ENCODE measurements around the gene KLHL22.
"Not testable (repeated sequence)": the region's sequence is repeated elsewhere in the genome, so short reads cannot be mapped to it uniquely, and the experiment has no call there.

The KLHL22 gene

DNA sequence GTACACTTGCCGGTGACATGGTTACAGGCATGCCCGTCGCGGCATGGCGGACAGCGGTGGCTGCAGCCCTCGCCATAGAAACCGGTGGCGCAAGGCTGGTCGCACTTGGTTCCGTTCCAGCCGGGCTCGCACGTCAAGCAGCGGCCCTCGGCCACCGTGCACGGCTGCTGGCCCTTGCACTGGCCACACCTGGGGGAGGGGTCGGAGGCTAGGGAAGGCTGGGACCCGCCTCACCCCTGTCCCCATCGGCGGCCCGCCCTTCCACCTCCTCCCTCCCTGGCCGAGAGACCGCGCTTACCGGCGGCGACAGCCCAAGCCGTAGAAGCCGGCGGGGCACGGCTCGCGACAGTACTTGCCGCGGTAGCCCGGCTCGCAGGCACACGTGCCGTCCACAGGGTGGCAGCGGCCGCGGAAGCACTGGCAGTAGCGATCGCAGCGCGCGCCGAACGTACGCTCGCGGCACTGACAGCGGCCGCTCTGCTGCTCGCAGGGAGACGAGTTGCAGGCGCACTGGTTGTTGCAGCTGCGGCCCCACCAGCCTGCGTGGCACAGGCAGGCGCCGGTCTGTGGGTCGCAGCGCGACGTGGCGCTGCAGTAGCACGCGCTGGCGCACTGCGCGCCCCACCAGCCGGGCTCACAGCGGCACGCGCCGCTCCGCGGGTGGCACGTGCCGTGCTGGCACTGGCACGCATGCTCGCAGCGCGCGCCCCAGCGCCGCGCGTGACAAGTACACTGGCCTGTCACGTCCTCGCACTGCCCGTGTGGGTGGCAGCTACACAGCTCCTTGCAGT, 64.7 kb downstream of the KLHL22 start:
- DNase-seq, result peak; percentile 59

DNA sequence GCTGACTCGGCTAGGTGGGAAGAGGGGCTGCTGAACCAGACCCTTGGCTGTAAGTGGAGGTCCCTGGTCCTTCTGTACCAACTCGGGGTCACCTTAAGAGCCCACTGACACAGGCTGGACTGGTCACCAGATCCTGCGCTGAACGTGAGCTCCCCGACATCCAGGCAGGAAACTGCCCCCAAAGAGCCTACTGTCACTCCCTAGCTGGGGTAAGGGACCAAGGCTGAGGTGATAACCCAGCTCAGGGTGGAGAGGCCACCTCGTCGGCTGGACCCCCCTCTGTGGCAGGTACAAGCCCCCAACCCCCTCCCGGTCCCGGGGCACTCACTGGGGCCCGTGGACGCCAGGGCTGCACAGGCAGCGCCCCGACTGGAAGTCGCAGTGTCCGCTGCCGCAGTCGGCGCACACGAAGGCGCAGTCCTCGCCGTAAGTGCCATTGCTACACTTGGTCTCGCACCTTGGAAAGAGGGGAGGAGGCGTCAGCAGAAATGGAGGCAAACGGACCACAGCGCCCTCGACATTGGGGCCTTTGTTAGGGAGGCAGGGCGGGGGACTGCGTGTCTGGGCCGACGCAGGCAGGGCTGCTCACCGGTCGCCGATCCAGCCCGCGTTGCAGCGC, 65.4 kb downstream of the KLHL22 start:
- DNase-seq, result no peak

DNA sequence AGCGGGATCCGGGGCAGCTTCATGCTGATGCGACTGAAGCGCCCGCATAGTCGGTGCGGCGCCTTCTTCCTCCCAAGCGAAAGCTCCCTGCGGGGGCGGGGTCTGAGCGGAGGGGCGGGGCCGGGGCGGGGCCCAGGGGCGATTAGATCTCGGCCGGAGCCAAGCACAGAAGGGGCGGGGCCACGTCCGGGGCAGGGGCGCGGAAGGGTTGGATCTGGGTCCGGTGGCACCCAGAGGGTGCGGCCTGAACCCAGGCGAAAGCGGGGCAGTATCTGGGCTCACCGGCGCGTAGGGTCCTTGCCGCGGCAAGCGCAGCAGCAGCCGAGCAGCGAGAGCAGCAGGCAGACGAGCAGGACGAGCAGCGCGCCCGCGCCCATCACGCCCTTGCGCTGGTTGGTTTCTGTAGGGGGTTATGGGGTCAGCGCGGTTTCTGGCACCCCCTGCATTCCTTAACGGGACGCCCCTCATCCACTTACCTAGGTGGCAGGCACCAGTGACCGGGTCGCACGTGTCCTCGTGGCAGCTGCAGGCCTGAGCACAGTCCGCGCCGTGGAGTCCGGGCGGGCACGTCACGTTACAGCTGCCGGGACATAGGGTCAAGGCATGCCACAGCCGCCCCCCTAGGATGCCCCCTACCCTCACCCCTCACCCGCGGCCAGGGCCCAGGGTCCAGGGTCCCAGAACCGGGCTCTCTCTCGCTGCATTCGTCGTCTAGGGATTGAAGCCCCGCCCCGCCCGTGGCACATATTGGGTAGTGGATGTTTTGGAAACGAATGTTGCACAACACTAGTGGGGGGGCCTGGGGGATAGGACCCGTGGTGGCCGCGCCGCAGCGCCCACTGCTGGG, 66.1 kb downstream of the KLHL22 start:
- peak; percentile 81 for DNase-seq

DNA sequence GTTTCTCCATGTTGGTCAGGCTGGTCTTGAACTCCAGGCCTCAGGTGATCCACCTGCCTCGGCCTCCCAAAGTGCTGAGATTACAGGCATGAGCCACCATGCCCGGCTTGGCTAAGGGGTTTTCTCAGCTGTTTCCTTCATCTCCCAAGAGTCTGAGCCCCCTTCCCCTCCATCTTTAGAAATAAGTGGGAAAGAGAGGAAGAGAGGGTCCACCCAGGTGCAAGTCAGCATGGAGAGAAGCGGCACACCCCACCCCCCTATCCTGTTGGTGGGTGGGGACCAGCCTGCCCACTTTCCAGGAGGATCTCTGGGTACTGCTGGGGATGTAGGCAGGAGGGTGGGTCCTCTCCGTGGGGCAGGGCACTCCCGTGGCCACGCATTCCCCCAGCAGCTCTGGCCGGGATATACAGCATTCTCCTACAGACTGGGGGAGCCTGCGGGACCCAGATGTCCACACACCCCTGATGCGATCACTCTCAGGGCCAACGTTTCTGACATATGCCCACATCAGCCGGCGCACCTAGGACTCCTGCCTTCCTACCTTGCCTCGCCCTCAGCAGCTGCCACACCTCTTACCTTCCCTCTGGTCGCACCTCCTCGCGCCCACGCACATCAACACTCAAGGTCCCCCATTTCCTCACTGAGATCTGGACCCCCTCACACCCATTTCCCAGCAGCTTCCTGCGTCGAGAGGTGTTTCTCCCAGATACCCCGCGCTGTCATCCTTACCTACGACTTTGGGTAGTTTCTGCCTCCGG, 66.9 kb downstream of the KLHL22 start:
- no peak for DNase-seq

DNA sequence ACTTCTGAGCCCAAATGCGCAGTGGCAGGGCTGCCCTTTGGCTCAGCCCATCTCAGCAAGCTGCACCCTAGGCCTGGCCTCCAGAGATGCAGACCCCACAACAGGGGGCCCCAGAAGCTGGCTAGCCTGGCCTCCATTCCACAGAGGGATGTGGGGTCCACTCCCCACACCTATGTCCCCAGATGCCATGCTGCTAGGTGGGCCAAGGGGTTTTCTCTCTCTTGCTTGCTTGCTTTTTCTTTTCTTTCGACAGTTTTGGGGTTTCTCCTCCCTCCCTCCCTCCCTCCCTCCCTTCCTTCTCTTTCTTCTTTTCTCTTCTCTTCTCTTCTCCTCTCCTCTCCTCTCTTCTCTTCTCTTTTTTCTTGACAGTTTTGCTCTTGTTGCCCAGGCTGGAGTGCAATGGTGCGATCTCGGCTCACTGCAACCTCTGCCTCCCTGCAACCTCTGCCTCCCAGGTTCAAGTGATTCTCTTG, 67.6 kb downstream of the KLHL22 start:
- no peak for DNase-seq

DNA sequence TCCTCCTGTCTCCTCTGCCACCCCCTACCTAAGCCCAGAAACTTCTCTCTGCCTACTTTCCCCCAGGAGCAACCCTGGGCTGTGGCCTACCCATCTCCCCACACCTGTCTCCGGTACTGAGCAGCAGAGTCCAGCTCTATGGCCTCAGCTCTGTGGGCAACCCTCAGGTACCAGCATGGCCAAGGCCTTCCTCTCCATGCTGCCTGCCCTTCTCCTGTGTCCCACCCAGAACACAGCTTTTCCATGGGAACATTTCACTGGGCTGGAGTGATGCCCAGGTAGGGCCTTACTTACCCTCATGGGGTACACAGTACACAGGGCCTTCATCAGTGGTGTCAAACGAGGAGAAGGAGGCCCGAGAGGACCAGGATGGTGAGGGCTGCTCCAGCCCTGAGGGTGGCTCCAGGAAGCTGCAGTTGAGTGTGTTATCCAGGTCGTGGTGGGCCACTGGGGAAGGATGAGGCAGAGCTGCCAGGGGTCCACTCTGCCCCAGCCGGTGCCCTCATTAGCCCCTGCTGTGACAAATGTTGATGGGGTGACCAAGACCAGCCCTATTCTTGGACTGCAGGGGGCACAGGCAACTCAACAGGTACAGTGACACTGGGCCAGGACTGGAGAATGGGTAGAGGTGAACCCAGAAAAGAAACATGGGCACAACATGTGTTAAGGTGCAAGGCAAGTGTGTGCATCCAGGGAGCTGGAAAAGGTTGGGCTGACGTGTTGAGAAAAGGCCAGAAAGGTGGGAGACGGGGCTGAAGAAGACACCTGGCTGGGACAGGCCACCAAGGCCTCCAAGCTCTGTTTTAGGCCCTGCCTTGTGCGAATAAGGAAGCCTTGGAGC, 68.3 kb downstream of the KLHL22 start:
- DNase-seq, result no peak

DNA sequence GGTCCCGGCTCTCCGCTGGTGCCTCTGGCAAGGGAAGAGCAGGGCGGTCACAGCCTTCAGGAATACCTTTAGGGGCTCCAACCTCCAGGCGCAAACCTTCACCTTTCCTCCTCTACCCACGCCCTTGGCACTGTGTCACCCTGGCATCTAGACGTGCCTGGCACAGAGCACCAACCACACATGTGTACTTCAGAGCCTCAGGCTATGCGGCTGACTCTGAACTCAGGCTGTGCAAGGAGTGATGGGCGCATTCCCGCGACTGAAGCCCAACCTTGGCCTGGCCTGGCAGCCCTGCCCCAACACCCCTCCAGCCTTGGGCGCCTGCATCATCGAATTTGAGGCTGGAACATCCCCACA, 69.4 kb downstream of the KLHL22 start:
- DNase-seq, result no peak

DNA sequence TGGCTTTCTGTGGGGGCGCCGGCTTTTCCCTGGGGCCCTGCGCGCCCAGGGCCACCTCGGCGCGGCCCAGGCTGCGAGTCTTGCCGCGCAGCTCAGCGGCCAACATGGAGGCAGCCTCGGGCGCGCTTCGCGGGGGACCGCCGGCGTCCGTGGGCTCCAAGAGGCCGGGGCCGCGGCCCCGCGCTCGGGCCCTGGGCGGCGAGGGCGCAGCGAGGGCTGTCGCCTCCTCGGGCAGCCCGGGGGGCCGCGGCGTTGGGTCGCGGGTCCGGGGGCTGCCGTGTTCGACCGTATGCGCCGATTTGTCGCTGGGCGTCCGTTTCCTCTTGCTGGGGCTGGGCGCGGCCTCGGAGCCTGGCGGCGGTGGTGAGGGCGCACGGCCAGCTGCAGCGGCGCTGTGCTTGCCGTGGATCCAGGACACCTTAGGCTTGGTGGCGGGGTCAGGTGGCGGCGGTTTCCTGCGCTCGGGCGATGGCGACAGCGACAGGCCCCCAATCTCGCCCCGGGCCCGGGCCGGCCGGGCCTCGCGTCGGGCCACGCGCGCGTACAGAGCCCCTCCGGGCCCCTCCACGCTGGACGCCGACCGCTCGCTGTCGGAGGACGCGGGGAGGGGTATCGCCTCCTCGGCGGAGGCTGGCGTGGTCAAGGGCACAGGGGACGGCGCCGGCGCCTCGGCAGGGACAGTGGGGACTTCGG, 69.9 kb downstream of the KLHL22 start:
- DNase-seq, result no peak

DNA sequence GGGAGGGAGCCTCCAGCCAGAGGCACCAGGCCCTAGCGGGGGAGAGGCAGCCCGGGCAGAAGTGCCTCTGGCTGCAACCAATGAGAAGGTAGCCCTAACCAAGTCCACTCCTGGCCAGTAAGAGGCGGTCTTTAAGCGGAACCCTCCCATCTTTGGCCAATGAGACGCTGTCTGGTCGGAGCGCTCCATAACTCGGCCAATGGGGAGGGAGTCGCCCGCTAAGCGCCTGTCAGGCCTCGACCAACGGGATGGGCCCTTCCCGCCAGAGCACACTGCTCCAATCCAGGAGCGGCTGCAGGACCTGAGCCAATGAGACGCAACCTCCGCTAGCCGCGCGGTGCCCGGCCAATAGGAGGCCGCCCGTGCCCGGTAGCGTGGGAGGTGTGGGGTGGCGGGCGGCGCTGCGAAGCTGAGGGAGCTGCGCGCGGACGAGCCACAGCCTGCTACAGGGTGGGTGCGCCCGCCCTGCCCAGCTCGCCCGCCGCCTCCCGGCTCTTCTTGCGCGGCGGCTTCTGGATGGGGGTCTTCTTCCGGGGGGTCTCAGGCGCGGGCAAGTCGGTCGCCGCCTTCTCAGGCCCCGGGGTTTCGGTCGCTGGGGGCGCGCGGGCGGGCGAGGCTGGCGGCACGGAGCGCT, 70.5 kb downstream of the KLHL22 start:
- no peak for DNase-seq

DNA sequence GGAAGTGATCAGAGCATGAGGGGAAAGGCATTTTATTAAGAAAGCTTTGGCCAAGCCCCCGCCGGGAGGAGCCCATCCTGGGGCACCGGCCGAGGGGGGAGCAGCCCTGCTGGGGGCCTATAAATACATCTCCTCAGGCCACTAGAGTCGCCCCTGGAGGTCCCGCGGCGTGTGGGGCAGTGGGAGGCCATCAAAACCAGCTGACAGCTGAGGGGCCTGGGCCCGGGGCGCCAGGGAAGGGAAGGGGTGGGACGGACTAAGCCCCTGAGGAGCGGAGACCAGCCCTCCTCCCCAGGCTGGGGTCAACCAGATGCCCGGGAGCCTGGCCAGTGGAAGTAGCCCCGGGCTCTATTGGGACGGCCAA, 71.0 kb downstream of the KLHL22 start:
- no peak for DNase-seq

DNA sequence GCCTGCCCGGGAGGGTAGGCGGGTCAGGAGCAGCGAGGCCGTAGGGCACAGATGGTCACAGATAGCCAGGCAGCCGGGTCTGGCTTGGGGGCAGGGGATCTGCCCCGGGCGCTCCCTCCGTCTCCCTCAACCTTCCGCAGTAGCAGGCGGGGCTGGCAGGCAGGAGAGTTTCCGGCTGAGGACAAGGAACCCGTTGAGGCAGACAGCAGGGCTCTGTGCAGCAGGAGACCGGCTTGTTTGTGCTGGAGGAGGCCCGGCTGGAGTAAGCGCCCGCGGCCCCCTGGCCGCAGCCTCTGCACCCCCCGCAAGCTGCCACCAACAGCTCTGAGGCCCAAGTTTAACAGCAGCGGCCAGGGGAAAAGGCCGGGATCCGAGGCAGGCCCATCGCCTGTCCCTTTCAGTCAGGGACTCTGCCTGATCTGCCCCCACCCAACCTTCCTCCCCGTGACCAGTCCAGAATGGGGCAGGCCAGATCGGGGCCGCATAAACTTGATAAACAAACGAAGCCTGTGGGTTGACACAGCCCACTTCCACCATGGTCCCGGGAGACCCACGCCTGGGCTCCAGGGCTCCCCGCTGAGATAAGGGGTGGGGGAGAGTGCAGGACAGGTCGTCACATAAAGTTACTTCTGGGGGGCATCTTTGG, 71.6 kb downstream of the KLHL22 start:
- no peak for DNase-seq

DNA sequence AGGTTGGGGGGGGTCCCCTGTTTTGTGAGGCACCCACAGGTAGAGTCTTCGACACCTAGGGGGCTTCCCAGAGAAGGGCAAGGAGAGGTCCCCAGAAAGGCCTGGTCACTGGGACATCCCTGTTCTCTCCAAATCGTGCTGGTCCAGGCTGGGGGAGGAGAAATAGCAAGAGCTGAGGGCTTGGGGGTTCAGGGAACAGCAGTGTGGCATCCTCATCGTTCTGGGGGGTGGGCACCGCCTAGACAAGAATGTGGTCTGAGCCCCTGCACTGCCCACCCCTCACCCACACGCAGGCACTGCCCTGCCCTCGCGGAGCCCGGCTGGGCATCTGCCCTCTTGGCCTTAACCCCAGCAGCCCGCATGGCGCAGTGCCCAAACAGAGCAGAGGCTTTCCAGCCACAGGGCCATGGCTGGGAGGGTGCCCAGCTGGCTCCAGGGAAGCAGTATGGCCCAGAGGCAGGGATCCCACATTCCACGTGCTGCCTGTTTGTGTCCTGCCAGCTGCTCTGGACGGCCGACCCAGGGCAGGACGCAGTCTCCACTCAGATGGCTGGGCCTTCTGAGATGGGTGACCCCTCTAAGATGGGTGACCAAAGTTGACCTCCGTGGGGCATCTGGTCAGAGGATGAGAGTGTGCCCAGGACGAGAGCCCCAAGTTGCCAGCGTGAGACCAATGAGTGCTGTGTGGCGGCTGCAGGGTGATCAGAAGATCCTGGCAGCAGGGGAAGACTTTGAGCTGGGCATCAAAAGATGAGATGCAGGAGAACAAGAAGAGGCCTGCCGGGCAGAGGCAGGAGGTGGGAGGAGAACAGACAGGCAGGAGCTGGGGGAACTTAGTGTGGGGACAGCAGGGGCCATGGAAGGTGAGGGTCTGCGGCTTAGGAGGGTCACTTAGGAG, 72.3 kb downstream of the KLHL22 start:
- no peak for DNase-seq

DNA sequence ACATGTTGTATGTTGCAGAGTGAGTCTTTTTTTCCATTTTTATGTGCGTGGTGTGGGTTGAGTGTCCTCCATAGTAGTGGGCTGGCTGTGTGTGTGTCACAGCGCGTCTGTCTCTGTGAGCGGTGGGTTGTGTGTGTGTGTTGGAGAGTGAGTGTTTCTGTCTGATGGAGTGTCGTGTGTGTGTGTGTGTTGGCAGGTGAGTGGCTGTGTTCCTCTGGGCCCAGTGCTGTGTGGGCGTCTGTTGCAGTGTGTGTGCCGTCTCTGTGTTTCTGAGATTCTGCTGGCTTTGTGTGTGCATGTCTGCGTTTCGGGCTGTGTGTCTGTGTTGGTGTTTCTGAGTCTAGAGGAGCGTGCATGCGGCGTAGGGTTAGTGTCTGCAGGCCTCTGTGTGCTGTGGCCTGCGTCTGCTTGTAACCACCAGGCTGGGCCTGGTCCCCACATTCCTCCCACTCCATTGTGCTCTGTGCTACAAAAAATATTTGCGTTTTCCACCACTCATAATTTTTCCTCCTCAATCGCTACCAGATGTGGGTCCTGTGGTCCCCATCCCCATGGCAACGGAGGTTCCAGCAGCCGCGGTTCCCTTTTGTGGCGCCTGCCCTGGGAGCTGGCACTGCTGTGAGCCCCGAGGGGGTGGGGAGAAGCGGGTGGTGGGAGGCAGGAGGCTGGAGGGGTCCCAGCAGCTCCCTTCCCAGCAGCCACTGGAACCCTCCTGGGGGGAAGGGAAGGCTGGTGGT, 73.2 kb downstream of the KLHL22 start:
- DNase-seq, result no peak

DNA sequence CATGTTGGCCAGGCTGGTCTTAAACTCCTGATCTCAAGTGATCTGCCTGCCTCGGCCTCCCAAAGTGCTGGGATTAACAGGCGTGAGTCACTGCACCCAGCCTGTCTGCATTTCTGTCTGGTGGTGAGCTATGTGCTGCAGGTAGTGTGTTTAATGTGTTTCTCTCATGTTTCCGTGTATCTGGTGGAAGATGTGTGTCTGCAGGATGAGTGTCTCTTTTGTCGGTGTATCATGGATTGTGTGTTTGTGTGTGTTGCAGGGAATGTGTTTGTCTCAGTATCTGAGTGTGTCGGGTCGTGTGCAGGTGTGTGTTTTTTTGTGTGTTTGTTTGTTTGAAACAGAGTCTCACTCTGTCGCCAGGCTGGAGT, 74.1 kb downstream of the KLHL22 start:
- no peak for DNase-seq

DNA sequence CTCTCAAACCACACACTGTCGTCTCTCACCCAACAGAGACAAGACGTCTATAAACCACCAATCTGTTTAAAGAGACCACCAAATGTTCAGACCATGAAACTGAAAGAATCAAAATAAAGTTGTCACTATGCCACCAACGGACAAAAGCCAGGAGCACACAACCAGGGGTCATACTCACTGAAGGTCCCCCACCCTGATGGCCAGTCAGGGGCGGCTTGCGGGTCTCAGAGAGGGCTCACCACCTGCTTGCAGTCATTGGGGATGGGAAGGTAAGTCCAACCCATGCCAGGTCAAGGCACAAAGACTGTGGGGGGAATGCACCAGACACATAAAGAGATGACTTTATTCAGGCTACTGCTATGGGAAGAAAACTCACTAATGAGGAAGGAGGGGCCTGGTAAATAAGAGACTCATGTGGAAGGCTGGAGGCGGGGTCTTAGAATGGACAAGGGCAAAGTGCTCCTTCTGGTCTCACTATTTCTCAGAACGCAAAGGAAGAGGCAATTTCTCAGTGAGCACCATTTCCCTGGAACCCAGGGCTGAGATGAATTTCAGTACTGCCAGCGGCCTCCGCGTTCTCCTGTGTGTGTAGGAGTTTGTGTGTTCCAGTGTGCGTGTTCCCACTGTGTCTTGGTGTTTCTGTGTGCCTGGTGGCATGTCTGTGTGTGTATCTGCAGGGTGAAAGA, 75.3 kb downstream of the KLHL22 start:
- DNase-seq, result no peak

DNA sequence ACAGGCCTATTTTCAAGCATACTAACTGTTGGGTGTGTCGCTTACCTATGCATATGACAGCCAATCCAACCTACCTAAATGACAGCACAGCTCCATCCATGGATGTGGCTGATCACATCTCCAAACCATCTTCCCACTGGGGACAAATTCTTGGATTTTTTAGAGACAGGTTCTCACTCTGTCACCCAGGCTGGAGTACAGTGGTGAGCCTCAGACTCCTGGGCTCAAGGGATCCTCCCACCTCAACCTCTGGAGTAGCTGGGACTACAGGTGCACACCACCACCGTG, 76.0 kb downstream of the KLHL22 start:
- DNase-seq, result no peak

DNA sequence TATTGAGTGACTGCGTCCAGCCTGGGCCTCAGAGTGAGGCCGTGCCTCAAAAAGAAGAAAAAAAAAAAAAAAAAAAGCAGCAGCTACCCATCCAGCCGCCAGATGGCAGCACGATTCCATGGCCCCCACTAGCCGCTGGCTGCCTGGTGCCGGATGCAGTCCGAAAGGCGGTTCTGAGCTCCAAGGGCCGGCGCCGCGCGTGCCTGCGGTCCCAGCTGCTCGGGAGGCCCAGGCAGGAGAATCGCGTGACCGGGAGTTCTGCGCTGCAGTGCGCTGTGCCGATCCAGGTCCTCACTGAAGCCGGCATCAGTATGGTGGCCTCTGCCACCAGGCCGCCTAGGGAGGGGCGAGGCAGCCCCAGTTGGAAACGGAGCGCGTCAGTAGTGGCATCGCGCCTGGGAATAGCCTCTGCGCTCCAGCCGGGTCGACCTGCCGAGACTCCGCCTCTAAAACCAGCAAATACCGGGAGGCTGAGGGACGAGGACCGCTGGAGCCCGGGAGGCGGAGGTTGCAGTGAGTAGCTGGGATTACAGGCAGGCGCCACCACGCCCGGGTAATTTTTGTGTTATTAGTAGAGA, 77.3 kb downstream of the KLHL22 start:
- peak; percentile 71 for DNase-seq

DNA sequence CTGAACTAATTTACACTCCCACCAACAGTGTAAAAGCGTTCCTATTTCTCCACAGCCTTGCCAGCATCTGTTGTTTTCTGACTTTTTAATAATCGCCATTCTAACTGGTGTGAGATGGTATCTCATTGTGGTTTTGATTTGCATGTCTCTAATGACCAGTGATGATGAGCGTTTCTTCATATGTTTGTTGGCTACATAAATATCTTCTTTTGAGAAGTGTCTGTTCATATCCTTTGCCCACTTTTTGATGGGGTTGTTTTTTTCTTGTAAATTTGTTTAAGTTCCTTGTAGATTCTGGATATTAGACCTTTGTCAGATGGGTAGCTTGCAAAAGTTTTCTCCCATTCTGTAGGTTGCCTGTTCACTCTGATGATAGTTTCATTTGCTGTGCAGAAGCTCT, 79.9 kb downstream of the KLHL22 start:
- not testable (repeated sequence) for DNase-seq

Data from CD4-positive, alpha-beta T cell treated with Interleukin-15 for 1 hour (primary cell).